GM19328 (cell line): Measurements from ENCODE around the gene PPP1R14D.
A peak's percentile ranks its signal among the peaks of the same experiment; 100 is the strongest.

Experiments used
- ATAC-seq: cut with Tn5 transposase; IDR thresholded peaks from one replicate; pipeline ENCODE4 v1.9.1; 2021; ENCODE audit warnings: mild to moderate bottlenecking, moderate library complexity; ENCODE audit not compliant: unreplicated experiment

Gene PPP1R14D

DNA sequence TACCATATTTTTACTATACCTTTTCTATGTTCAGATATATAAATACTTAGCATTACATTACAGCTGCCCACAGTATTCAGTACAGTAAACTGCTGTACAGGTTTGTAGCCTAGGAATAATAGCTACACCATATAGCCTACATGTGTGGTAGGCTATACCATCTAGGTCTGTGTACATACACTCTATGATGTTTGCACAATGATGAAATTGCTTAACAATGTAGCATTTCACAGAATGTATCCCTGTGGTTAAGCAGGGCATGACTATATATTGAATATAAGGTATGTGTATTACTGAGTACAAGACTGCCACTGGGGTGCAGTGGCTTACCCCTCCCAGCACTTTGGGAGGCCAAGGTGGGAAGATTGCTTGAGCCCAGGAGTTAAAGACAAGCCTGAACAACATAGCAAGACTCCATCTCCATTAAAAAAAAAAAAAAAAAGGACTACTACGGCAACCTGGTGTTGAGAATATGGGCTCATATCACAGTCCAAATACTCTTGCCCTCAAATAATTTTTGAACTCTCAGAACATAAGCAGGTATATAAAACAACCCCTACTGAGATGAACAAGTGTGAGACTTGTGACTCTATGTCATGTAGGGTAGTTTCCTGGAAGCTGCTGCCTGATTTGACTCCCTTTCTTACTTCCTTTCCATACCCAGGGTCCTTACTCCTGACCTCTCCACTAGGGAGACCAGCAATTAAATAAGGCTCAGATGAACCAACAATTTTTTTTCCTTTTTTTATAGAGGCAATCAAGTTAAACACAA, 4.8 kb downstream of the PPP1R14D start:
- ATAC-seq, result no peak

DNA sequence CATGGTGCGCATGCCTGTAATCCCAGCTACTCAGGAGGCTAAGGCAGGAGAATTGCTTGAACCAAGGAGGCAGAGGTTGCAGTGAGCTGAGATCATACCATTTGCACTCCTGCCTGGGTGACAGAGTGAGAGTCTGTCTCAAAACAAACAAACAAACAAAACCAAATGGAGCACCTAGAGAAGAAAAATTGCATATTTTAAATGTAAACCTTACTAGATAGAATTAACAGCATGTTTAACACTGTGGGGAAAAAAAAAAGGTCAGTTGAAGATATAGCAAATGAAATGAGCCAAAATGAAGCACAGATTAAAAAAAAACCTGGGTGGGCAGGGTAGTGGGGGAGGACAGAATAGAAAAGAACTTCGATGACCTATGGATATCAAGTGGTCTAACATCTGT, 7.3 kb downstream of the PPP1R14D start:
- ATAC-seq, result no peak

DNA sequence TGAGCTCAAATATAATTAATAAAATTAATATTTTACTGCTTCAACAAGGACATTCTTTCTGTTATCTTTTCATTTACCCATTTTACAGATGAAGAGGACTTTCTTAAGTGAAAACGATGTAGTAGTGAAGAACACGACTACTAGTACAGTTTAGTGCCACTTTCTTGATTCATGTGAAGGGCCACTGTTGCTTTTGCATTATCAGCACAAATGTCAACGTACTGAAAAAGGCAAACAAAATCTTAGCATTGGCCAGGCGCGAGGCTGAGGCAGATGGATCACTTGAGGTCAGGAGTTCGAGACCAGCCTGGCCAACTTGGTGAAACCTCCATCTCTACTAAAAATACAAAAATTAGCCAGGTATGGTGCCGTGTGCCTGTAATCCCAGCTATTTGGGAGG, 9.5 kb downstream of the PPP1R14D start:
- ATAC-seq, result no peak

DNA sequence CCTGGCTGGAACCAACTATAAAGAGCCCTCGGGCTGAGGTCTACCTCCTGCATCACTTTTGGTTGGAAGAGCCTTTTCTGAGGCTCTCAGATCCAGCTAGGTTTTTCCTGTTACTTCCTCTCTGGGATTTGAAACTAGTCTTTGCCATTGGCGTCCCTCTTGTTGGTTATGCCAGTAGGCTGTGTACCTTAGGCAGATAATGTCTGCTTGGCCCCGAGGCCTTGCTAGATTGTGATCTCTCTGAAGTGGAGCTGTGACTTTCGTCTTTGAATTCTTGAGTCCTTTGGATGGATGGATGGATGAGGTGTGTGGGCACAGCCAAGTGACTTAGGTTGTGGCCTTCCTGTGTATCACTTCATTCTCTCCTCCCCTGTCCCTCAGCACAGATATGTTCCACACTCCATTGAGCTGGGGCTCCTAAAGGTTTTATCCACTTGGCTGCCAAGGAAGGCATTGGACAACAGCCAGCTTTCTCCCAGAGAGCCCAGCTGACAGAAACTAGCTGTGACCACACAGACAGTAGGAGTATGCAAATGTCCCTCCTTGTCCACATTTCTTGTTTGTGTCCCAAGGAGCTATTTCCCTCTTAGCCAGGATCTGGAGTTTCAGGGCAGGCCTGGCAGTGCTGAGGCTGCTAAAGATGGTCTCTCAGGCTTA, 13.3 kb downstream of the PPP1R14D start:
- ATAC-seq, result no peak

GRCh38 chr15:40812721-40813425, 15.6 kb downstream of the PPP1R14D start:
- no peak for ATAC-seq

DNA sequence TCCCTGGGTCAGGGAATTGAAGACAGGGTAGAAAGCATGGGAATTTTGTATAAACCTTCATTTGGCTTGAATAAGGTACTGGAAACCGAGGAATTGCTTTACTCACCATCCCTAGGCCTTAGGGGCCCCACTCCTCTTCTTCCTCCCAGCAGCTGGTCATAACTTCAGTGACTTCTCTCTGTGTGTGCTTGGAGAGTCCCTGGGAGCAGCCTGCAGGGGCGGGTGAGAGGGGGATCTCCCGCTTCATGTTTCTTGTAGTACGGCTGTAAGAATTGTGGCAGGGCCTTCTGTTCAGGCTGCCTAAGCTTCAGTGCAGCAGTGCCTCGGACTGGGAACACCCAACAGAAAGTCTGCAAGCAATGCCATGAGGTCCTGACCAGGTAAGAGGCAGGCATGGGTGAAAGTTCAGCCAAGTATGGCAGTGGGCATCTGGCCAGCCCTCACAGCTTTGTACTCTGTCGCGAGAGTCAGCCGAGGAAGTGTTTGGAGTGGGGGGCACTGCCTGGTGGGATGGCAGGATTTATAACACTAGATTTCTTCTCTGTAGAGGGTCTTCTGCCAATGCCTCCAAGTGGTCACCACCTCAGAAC, 19.6 kb downstream of the PPP1R14D start:
- ATAC-seq, result no peak

- no peak for ATAC-seq
These were observed 20.5 kb downstream of the PPP1R14D start for GRCh38 chr15:40807888-40808461.

- ATAC-seq, result peak; percentile 90
These were observed 21.2 kb downstream of the PPP1R14D start, which contains the start of the genes DNAJC17 and ZFYVE19 for GRCh38 chr15:40807028-40807887. DNAJC17 (minus strand) TSS chr15:40807473; CDS start chr15:40807446, 27 bp downstream. ZFYVE19 (plus strand) TSS chr15:40807089; CDS start chr15:40807590, 501 bp downstream.

- ATAC-seq, result no peak
These were observed 21.9 kb downstream of the PPP1R14D start for GRCh38 chr15:40806672-40807027.

GRCh38 chr15:40803688-40804087, 24.8 kb downstream of the PPP1R14D start:
- ATAC-seq, result no peak

GRCh38 chr15:40803076-40803475, 25.4 kb downstream of the PPP1R14D start:
- no peak for ATAC-seq

DNA sequence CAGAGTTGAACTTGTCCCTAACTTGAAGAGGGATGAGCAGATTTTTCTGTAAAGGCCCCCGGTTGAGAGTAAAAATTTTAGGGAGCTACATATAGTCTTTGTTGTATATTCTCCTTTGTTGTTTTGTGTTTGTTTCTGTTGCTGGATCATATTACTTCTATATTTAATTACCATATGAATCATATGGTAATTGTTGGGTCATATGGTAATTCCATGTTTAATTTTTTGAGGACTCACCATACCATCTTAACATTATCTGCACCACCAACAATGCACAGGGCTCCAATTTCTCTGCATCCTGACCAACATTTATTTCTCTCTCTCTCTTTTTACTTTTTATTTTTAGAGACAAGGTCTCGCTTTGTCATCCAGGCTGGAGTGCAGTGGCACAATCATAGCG, 29.0 kb downstream of the PPP1R14D start:
- ATAC-seq, result no peak

DNA sequence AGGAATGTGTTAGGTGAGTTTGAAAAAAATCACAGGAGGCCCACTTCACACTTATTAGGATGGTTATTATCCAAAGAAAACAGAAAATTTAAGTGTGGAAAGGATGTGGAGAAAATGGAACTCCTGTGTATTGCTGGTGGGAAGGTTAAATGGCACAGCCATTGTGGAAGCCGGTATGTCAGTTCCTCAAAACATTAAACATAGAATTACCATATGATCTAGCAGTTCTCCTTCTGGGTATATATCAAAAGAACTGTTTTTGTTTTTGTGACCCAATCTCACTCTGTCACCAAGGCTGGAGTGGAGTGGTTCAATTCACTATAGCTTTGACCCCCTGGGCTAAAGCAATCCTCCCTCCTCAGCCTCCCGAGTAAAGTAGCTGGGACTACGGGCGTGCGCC, 32.0 kb downstream of the PPP1R14D start:
- no peak for ATAC-seq

DNA sequence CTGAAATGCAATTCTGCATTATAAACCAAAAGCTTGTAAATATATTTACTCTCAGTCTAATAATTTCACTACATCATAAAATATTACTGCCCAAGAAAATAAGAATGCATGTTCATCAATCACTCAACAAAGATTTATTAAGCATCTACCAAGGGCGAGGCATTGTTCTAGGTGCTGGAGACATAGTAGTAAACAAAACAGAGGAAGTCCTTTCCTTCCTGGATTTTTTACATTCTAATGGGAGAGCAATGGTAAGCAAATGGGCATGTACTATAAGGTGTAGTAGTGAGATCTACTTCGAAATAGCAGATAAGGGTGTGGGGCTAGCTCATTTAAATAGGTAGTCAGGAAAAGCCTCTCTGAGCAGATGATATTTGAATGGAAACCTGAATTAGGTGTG, 32.5 kb downstream of the PPP1R14D start:
- no peak for ATAC-seq

DNA sequence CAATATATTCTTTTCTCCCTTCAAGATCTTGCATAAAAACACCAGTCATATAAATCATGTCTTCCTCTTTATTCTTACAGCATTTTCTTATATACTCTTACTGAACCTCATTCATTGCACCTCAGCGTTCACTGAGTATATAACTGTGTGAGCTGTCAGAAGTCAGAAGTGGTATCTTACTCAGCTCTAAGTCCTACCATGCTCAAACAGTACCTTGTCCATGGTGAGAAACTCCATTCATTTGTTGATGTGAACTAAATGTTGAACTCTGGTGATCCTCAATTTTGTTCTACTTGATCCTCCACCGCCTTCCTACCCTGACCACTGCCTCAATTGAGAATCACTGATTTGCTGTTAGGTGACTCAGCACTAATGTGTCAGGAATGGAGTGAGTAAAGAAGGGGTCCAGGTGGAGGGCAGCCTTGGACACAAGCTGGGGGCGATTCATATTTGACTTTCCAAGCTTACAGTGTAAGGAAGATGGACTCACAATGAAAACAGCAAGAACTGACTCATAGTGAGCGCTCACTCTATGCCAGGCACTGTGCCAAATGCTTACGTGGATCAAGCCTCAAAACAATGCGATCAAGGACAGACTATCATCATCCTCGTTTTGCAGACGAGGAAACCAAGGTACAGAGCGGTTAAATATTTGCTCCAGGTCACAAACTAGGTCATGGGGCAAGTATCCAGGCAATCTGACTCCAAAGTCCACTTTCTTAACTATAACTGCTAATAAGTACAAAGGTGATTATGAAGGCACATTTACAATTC, 35.1 kb downstream of the PPP1R14D start:
- no peak for ATAC-seq

DNA sequence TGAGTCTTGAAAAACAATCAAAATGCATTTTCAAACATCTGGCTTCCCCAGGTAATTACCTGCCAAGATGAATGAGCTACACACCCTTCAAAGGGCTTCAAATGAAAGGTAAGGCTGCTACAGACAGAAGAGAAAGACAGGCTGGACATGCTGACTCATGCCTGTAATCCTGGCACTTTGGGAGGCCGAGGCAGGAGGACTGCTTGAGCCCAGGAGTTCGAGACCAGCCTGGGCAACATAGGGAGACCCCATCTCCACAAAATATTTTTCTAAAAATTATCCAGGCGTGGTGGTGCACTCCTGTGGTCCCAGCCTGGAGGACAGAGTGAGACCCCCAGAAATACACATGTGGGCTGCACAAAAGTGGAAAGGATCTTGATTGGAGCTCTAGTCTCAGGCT, 36.1 kb downstream of the PPP1R14D start:
- no peak for ATAC-seq

GRCh38 chr15:40790718-40791117, 37.8 kb downstream of the PPP1R14D start:
- ATAC-seq, result no peak

- no peak for ATAC-seq
These were observed 38.5 kb downstream of the PPP1R14D start for GRCh38 chr15:40789999-40790398.

GRCh38 chr15:40789119-40789518, 39.4 kb downstream of the PPP1R14D start:
- ATAC-seq, result no peak
